Measurements from ENCODE around the gene TBX18.

TBX18 gene

DNA sequence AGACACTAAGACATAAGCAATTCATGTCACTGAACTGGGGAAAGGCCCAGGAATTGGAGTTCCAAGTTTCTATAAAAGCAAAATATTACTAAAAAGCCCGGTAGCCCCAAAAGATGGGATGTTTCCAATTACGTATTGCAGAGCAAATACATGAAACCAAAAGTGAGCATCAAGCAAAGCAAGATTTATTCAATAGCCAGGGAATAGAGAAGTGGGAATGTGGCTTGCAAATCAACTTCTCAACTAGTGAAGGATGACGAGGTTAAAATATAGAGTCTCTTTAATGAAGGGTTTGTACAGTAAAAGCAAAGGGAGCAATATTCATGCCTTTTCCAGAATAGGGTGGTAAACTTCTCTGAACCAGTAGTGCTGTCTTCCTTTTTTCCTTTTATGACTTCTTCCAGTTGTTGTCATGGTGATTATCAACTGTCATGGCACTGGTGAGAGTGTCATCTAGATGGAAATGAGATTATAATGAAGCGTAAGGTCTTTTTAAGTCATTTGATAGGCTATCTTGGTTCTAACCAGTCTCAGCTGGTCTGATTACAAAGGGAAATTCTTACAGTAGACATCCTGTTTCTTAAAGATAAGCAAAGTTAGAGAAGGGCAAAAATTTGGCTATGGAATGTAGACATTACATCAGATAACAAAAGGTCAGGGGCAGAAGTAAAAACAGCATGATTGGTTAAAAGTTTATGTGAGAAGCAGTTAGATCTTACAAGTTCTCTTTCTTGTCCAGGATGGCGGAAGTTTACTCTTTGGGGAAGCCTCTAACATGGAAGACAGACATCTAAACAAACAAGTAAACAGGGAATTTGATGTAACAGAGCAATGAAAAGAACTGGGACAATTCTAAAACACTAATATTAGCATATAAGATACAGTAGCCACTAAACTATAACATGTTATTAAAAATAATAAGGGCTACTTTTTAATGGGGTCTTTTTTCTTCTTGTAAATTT is 96.9 kb downstream of the TBX18 start:
- no peak for DNase-seq

- DNase-seq, result no peak
Measured at GRCh38 chr6:84665401-84665800, 99.0 kb downstream of the TBX18 start.

- no peak for DNase-seq
Measured at GRCh38 chr6:84663866-84664265, 100.5 kb downstream of the TBX18 start.

DNA sequence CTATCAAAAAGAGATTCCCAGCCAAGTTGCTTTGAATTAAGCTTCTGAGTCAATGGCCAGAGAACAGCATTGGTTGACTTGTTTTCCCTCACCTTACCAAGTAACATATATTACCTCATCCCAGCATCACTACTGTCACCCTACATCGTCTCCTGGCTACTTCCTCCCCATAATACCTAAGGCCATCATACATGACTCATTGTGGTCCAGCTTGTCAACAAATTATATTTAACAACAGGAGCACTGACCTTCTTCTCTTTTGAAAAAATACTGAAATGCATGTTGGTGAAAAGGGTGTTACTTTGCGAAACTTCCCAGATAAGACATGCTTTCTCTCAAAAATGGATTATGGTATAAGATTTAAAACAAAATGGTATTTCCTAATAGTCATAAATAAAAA is 106.9 kb downstream of the TBX18 start:
- DNase-seq, result no peak

GRCh38 chr6:84657025-84657424 is 107.4 kb downstream of the TBX18 start:
- DNase-seq, result no peak

GRCh38 chr6:84653027-84653551 is 111.3 kb downstream of the TBX18 start:
- no peak for DNase-seq

- no peak for DNase-seq
Measured at GRCh38 chr6:84652356-84653026, 111.9 kb downstream of the TBX18 start.

GRCh38 chr6:84651583-84651982 is 112.8 kb downstream of the TBX18 start:
- no peak for DNase-seq

GRCh38 chr6:84648444-84648843 is 116.0 kb downstream of the TBX18 start:
- DNase-seq, result no peak

- no peak for DNase-seq
Measured at GRCh38 chr6:84645563-84646266, 118.7 kb downstream of the TBX18 start.

GRCh38 chr6:84645000-84645399 is 119.4 kb downstream of the TBX18 start:
- DNase-seq, result no peak

- DNase-seq, result no peak
Measured at GRCh38 chr6:84643778-84644177, 120.6 kb downstream of the TBX18 start.

GRCh38 chr6:84641076-84641475 is 123.3 kb downstream of the TBX18 start:
- DNase-seq, result no peak

DNA sequence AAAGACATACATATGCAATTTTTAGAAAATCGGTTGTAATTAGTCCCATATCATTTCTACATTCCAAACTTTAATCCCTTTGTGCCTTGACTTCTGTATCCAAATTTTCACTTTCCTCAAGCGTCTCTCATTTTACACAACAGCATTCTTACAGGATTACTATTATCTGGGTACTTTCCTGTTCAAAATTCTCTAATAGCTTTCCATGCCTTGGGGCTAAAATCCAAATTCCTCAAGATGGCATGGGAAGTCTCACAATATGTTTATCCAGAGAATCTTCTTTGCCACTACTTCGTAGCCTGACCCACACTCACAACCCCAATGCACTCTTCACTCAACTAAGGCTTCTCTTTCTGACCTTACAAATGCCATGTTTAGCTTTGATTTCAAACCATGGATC is 125.0 kb downstream of the TBX18 start:
- DNase-seq, result no peak

DNA sequence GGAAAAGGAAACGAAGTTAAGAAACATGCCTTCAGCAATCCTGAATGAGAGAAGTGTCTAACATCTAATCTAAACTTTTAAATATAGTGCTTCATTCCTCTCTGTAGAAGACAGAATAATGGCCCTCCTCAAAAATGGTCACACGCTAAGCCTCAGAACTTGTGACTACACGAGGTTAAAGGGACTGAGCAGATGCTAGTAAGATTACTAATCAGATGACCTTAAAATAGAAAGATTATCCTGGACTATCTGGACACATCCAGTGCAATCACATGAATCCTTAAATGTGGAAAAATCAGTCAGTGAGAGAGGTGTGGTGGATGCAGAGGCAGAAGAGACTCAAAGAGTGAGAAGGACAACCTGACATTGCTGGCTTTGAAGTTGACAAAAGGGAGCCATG is 126.1 kb downstream of the TBX18 start:
- no peak for DNase-seq

Data from inflammatory macrophage (primary cell).